Type B pancreatic cell (in vitro differentiated cells): Measurements from ENCODE around the gene LBH. TPM values are rescaled to one million over a fixed set of nuclear protein-coding genes. Genes with fewer than 3 reads are reported as not detected.

Source experiments
- DNase-seq: peaks from one replicate; pipeline ENCODE4 v3.0.0; 2021; ENCODE audit warnings: mixed read lengths; ENCODE audit not compliant: unreplicated experiment; ENCODE audit errors: extremely low spot score
- H3K27ac Mint-ChIP-seq: 2 replicates; pipeline ENCODE4 v1.8.0; 2021; ENCODE audit warnings: mild to moderate bottlenecking, mixed read lengths
- H3K27me3 Mint-ChIP-seq: 2 replicates; pipeline ENCODE4 v1.8.0; 2021; ENCODE audit warnings: mixed read lengths
- H3K36me3 Mint-ChIP-seq: 2 replicates; pipeline ENCODE4 v1.8.0; 2021; ENCODE audit warnings: mixed read lengths
- H3K4me1 Mint-ChIP-seq: one replicate; pipeline ENCODE4 v1.8.0; 2021; ENCODE audit warnings: mixed read lengths; ENCODE audit not compliant: unreplicated experiment
- H3K4me3 Mint-ChIP-seq: 2 replicates; pipeline ENCODE4 v1.8.0; 2021; ENCODE audit warnings: mild to moderate bottlenecking, mixed read lengths
- H3K9me3 Mint-ChIP-seq: 2 replicates; pipeline ENCODE4 v1.8.0; 2021; ENCODE audit warnings: mixed read lengths
- total RNA-seq: library from RNA; stranded (reverse); gene quantifications from 2 replicates; pipeline ENCODE4 v1.2.1, GENCODE V29; 2021; ENCODE audit warnings: low replicate concordance
- TF ChIP-seq, protein P1 (sequence below): fragments of 200-600 bp; sonication (generic); conservative IDR thresholded peaks from 2 replicates; pipeline ENCODE4 v1.5.0; 2021; ENCODE audit warnings: antibody characterized with exemption, mild to moderate bottlenecking

The LBH gene
- total RNA-seq, 1 donor from 2014 or later, result 78.5 TPM

GRCh38 chr2:30276455-30276911, 45.1 kb downstream of the LBH start:
- TF ChIP-seq, protein P1, sequence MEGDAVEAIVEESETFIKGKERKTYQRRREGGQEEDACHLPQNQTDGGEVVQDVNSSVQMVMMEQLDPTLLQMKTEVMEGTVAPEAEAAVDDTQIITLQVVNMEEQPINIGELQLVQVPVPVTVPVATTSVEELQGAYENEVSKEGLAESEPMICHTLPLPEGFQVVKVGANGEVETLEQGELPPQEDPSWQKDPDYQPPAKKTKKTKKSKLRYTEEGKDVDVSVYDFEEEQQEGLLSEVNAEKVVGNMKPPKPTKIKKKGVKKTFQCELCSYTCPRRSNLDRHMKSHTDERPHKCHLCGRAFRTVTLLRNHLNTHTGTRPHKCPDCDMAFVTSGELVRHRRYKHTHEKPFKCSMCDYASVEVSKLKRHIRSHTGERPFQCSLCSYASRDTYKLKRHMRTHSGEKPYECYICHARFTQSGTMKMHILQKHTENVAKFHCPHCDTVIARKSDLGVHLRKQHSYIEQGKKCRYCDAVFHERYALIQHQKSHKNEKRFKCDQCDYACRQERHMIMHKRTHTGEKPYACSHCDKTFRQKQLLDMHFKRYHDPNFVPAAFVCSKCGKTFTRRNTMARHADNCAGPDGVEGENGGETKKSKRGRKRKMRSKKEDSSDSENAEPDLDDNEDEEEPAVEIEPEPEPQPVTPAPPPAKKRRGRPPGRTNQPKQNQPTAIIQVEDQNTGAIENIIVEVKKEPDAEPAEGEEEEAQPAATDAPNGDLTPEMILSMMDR, result no peak
- Mint-ChIP-seq H3K27ac (no peak overlapping the region), H3K36me3 (no peaks in the 10 kb centered on the region), H3K4me1 (peaks cover 16% of the 10 kb centered on the region), H3K9me3 (peaks cover 16% of the 10 kb centered on the region), H3K27me3 (peaks cover 8% of the 10 kb centered on the region), H3K4me3 (no peak overlapping the region)
- no peak for DNase-seq

DNA sequence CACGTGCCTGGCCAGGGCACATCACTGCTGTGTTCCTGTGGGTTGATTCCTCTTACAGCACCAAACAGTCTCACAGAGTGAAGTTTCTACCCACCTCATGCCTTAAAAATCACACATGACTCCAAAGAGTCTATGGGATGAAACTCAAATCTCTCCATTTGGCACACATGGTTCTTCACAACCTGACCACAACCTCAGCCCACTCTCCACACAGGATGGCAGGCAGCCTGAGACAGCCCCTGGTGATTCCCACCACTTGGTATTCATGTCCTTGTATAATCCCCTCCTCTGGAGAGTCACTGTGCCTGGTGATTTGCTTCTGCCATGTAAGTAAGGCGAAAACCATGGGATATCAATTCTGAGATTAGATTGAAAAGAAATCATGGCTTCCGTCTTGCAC, 46.2 kb downstream of the LBH start:
- TF ChIP-seq, protein P1, result no peak
- H3K27ac Mint-ChIP-seq, result no peak overlapping the region
- peaks cover 15% of the 10 kb centered on the region for H3K4me1 Mint-ChIP-seq
- DNase-seq, result no peak
- no peak overlapping the region for H3K4me3 Mint-ChIP-seq
- H3K27me3 Mint-ChIP-seq, result peaks cover 8% of the 10 kb centered on the region
- no peaks in the 10 kb centered on the region for H3K36me3 Mint-ChIP-seq
- H3K9me3 Mint-ChIP-seq, result peaks cover 16% of the 10 kb centered on the region

- Mint-ChIP-seq H3K27ac (no peak overlapping the region), H3K27me3 (peaks cover 8% of the 10 kb centered on the region), H3K36me3 (no peaks in the 10 kb centered on the region), H3K4me1 (peaks cover 13% of the 10 kb centered on the region), H3K4me3 (no peak overlapping the region), H3K9me3 (peaks cover 14% of the 10 kb centered on the region)
- DNase-seq, result no peak
- TF ChIP-seq, protein P1, result no peak
Measured at GRCh38 chr2:30278419-30278818, 47.1 kb downstream of the LBH start.

GRCh38 chr2:30280596-30281434, 49.5 kb downstream of the LBH start:
- Mint-ChIP-seq H3K27ac (no peak overlapping the region), H3K36me3 (no peaks in the 10 kb centered on the region), H3K4me1 (no peaks in the 10 kb centered on the region), H3K4me3 (no peak overlapping the region), H3K27me3 (peaks cover 8% of the 10 kb centered on the region), H3K9me3 (peaks cover 11% of the 10 kb centered on the region)
- TF ChIP-seq, protein P1, result no peak
- no peak for DNase-seq

- H3K9me3 Mint-ChIP-seq, result peaks cover 11% of the 10 kb centered on the region
- H3K4me1 Mint-ChIP-seq, result peaks cover 4% of the 10 kb centered on the region
- no peaks in the 10 kb centered on the region for H3K36me3 Mint-ChIP-seq
- H3K4me3 Mint-ChIP-seq, result no peak overlapping the region
- DNase-seq, result no peak
- peaks cover 8% of the 10 kb centered on the region for H3K27me3 Mint-ChIP-seq
- H3K27ac Mint-ChIP-seq, result no peak overlapping the region
- TF ChIP-seq, protein P1, result no peak
Measured at GRCh38 chr2:30282081-30282480, 50.7 kb downstream of the LBH start.
